Astrocyte of the spinal cord (primary cell): ENCODE data around the gene RAB27B.
A peak's percentile ranks its signal among the peaks of the same experiment; 100 is the strongest.
"Not testable (repeated sequence)": the region's sequence is repeated elsewhere in the genome, so short reads cannot be mapped to it uniquely, and the experiment has no call there.

Experiments
- DNase-seq: peaks from one replicate; pipeline ENCODE4 v3.0.0; 2011; ENCODE audit warnings: low read depth, low spot score
- H3K4me3 ChIP-seq: 2 replicates; pipeline ENCODE4 v1.5.1; 2011; ENCODE audit warnings: low read depth, mild to moderate bottlenecking, low read length, moderate library complexity
- CTCF ChIP-seq: IDR thresholded peaks from 2 replicates; pipeline ENCODE4 v1.5.1; 2012; ENCODE audit warnings: low read depth, mild to moderate bottlenecking, low read length, inconsistent platforms
- in situ Hi-C: cut with HindIII; loops from 2 replicates; pipeline ENCODE4 v1.10.0; 2017; ENCODE audit warnings: low sequenced_read_pairs

The RAB27B gene

GRCh38 chr18:54843314-54843713 lies 15.0 kb downstream of the RAB27B start:
- in situ Hi-C loops, result no loop called here
- DNase-seq, result peak; percentile 11
- no peak for TF ChIP-seq CTCF
- H3K4me3 ChIP-seq, result no peak overlapping the region

- TF ChIP-seq CTCF, result no peak
- in situ Hi-C loops, result no loop called here
- no peak overlapping the region for H3K4me3 ChIP-seq
- DNase-seq, result peak; percentile 39
Measured at GRCh38 chr18:54845787-54846186, 17.5 kb downstream of the RAB27B start.

- H3K4me3 ChIP-seq, result no peak overlapping the region
- in situ Hi-C loops, result no loop called here
- no peak for DNase-seq
- no peak for TF ChIP-seq CTCF
Measured at GRCh38 chr18:54848121-54848520, 19.8 kb downstream of the RAB27B start.

GRCh38 chr18:54849683-54850082 lies 21.4 kb downstream of the RAB27B start:
- TF ChIP-seq CTCF, result no peak
- no peak overlapping the region for H3K4me3 ChIP-seq
- DNase-seq, result no peak
- in situ Hi-C loops, result no loop called here

GRCh38 chr18:54850598-54850997 lies 22.3 kb downstream of the RAB27B start:
- no peak overlapping the region for H3K4me3 ChIP-seq
- DNase-seq, result no peak
- in situ Hi-C loops, result no loop called here
- no peak for TF ChIP-seq CTCF

GRCh38 chr18:54852780-54853675 lies 24.8 kb downstream of the RAB27B start:
- in situ Hi-C loops, result no loop called here
- no peak for TF ChIP-seq CTCF
- peak; percentile 33 for DNase-seq
- H3K4me3 ChIP-seq, result no peak overlapping the region

GRCh38 chr18:54855050-54855449 lies 26.8 kb downstream of the RAB27B start:
- DNase-seq, in situ Hi-C loops: not testable (repeated sequence)

More at GRCh38 chr18:54855050-54855449, 26.8 kb downstream of the RAB27B start:
- H3K4me3 ChIP-seq, result not testable (repeated sequence)
